WTC11 (cell line): ENCODE results near the gene SKAP1.

Source experiments
- FOXK1 ChIP-seq: sonication (generic); formaldehyde crosslinking; IDR thresholded peaks from 2 replicates; pipeline ENCODE4 v1.8.0; 2022; ENCODE audit warnings: mild to moderate bottlenecking, moderate library complexity, missing genetic modification reagents
- FOXP1 ChIP-seq: sonication (generic); formaldehyde crosslinking; IDR thresholded peaks from 2 replicates; pipeline ENCODE4 v1.8.0; 2022; ENCODE audit warnings: missing genetic modification reagents, mild to moderate bottlenecking, moderate library complexity, borderline replicate concordance
- IRF2 ChIP-seq: sonication (generic); formaldehyde crosslinking; IDR thresholded peaks from 2 replicates; pipeline ENCODE4 v1.8.0; 2022; ENCODE audit warnings: low read depth, missing genetic modification reagents, borderline replicate concordance
- NFE2L1 ChIP-seq: sonication (generic); formaldehyde crosslinking; IDR thresholded peaks from 2 replicates; pipeline ENCODE4 v1.8.1; 2023; ENCODE audit warnings: missing genetic modification reagents
- SMAD3 ChIP-seq: sonication (generic); formaldehyde crosslinking; IDR thresholded peaks from 2 replicates; pipeline ENCODE4 v1.8.0; 2022; ENCODE audit warnings: missing genetic modification reagents, mild to moderate bottlenecking, borderline replicate concordance
- ZNF138 ChIP-seq: sonication (generic); formaldehyde crosslinking; conservative IDR thresholded peaks from 2 replicates; pipeline ENCODE4 v1.8.1; 2022; ENCODE audit warnings: mild to moderate bottlenecking, moderate library complexity, missing genetic modification reagents
- ZNF263 ChIP-seq: sonication (generic); formaldehyde crosslinking; IDR thresholded peaks from 2 replicates; pipeline ENCODE4 v1.8.1; 2022; ENCODE audit warnings: low read depth, mild to moderate bottlenecking, moderate library complexity, missing genetic modification reagents
- TF ChIP-seq, protein P1 (sequence below): fragments of 200-600 bp; IDR thresholded peaks from 2 replicates; pipeline ENCODE4 v1.8.0; 2022; ENCODE audit warnings: antibody characterized with exemption
- TF ChIP-seq, protein P2 (sequence below): sonication (generic); formaldehyde crosslinking; IDR thresholded peaks from 2 replicates; pipeline ENCODE4 v1.8.0; 2022; ENCODE audit warnings: mild to moderate bottlenecking, missing genetic modification reagents
- TF ChIP-seq, protein P3 (sequence below): sonication (generic); formaldehyde crosslinking; conservative IDR thresholded peaks from 2 replicates; pipeline ENCODE4 v1.8.1; 2023; ENCODE audit warnings: mild to moderate bottlenecking, low read depth, missing genetic modification reagents, moderate library complexity
- TF ChIP-seq, protein P4 (sequence below): sonication (generic); formaldehyde crosslinking; IDR thresholded peaks from 2 replicates; pipeline ENCODE4 v1.8.1; 2022; ENCODE audit warnings: low read depth, missing genetic modification reagents, borderline replicate concordance
- TF ChIP-seq, protein P5 (sequence below): sonication (generic); formaldehyde crosslinking; IDR thresholded peaks from 2 replicates; pipeline ENCODE4 v1.8.1; 2022; ENCODE audit warnings: mild to moderate bottlenecking, missing genetic modification reagents, moderate library complexity, borderline replicate concordance

DNA sequence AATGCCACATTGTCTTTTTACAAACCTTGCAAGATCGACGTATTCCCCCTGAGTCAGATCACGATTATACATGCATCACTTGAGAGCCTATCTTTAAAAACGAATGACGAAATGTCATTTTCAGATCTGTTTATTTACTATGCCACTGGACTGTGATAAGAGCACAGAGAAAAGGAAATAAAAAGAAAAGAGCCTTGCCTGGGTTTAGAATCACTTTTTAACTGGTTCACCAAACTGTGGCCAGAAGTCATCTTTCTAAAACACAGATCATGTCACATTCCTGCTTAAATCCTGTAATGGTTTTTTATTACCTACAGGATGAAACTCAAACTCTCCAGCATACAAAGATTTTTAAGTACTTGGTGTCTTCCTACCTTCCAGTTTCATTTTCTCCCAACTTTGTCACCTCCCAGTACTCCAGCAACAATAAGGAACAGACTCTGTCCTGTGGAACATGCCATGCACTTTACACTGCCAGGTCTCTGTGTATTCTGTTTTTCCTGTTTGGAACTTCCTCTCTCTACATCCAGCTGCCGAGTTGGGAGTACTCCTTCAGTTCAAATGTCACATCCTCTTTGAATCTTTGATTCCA is 231.0 kb downstream of the SKAP1 start:
- TF ChIP-seq, protein P1, sequence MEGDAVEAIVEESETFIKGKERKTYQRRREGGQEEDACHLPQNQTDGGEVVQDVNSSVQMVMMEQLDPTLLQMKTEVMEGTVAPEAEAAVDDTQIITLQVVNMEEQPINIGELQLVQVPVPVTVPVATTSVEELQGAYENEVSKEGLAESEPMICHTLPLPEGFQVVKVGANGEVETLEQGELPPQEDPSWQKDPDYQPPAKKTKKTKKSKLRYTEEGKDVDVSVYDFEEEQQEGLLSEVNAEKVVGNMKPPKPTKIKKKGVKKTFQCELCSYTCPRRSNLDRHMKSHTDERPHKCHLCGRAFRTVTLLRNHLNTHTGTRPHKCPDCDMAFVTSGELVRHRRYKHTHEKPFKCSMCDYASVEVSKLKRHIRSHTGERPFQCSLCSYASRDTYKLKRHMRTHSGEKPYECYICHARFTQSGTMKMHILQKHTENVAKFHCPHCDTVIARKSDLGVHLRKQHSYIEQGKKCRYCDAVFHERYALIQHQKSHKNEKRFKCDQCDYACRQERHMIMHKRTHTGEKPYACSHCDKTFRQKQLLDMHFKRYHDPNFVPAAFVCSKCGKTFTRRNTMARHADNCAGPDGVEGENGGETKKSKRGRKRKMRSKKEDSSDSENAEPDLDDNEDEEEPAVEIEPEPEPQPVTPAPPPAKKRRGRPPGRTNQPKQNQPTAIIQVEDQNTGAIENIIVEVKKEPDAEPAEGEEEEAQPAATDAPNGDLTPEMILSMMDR, result no peak
- TF ChIP-seq FOXP1 (CRISPR knock-in tag), result no peak
- TF ChIP-seq, protein P2, sequence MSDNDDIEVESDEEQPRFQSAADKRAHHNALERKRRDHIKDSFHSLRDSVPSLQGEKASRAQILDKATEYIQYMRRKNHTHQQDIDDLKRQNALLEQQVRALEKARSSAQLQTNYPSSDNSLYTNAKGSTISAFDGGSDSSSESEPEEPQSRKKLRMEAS (CRISPR knock-in tag), result no peak
- no peak for TF ChIP-seq ZNF138 (CRISPR knock-in tag)
- TF ChIP-seq FOXK1 (CRISPR knock-in tag), result no peak
- TF ChIP-seq NFE2L1 (CRISPR knock-in tag), result no peak
- TF ChIP-seq IRF2, result no peak
- TF ChIP-seq, protein P3, sequence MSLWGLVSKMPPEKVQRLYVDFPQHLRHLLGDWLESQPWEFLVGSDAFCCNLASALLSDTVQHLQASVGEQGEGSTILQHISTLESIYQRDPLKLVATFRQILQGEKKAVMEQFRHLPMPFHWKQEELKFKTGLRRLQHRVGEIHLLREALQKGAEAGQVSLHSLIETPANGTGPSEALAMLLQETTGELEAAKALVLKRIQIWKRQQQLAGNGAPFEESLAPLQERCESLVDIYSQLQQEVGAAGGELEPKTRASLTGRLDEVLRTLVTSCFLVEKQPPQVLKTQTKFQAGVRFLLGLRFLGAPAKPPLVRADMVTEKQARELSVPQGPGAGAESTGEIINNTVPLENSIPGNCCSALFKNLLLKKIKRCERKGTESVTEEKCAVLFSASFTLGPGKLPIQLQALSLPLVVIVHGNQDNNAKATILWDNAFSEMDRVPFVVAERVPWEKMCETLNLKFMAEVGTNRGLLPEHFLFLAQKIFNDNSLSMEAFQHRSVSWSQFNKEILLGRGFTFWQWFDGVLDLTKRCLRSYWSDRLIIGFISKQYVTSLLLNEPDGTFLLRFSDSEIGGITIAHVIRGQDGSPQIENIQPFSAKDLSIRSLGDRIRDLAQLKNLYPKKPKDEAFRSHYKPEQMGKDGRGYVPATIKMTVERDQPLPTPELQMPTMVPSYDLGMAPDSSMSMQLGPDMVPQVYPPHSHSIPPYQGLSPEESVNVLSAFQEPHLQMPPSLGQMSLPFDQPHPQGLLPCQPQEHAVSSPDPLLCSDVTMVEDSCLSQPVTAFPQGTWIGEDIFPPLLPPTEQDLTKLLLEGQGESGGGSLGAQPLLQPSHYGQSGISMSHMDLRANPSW, result no peak
- TF ChIP-seq, protein P4, sequence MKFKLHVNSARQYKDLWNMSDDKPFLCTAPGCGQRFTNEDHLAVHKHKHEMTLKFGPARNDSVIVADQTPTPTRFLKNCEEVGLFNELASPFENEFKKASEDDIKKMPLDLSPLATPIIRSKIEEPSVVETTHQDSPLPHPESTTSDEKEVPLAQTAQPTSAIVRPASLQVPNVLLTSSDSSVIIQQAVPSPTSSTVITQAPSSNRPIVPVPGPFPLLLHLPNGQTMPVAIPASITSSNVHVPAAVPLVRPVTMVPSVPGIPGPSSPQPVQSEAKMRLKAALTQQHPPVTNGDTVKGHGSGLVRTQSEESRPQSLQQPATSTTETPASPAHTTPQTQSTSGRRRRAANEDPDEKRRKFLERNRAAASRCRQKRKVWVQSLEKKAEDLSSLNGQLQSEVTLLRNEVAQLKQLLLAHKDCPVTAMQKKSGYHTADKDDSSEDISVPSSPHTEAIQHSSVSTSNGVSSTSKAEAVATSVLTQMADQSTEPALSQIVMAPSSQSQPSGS, result no peak
- TF ChIP-seq SMAD3 (CRISPR knock-in tag), result no peak
- TF ChIP-seq, protein P5, sequence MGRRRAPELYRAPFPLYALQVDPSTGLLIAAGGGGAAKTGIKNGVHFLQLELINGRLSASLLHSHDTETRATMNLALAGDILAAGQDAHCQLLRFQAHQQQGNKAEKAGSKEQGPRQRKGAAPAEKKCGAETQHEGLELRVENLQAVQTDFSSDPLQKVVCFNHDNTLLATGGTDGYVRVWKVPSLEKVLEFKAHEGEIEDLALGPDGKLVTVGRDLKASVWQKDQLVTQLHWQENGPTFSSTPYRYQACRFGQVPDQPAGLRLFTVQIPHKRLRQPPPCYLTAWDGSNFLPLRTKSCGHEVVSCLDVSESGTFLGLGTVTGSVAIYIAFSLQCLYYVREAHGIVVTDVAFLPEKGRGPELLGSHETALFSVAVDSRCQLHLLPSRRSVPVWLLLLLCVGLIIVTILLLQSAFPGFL (CRISPR knock-in tag), result no peak
- no peak for TF ChIP-seq ZNF263 (CRISPR knock-in tag)
